GM23248 (cell line): Measurements from ENCODE around the gene CBFA2T3.

Experiments used
- EZH2 ChIP-seq: fragments of 200-600 bp; sonication (generic); IDR thresholded peaks from 2 replicates; pipeline ENCODE4 v1.6.1; 2018; ENCODE audit warnings: antibody characterized with exemption, mild to moderate bottlenecking; ENCODE audit not compliant: insufficient read depth, poor library complexity, severe bottlenecking
- EZH2phosphoT487 ChIP-seq: fragments of 200-600 bp; sonication (generic); IDR thresholded peaks from 2 replicates; pipeline ENCODE4 v1.6.1; 2018; ENCODE audit warnings: antibody characterized with exemption, moderate library complexity, mild to moderate bottlenecking, low read depth; ENCODE audit not compliant: insufficient read depth

GRCh38 chr16:88902744-88903143 is 74.3 kb downstream of the CBFA2T3 start:
- TF ChIP-seq EZH2 (no peak), EZH2phosphoT487 (no peak)
